Tibial artery (tissue), 4 donors: ENCODE results near the gene OSTN.

Source experiments
- DNase-seq, 2 donors: peaks; one replicate each; pipeline ENCODE4 v3.0.0-alpha.2; 2019
- H3K27ac ChIP-seq, 2 donors: fragments of 200-600 bp; sonication (generic) in 1 of 2; 1 replicate in 1 of 2; 2 replicates in 1 of 2; pipeline ENCODE4 v1.5.1; 2018 to 2019; ENCODE audit warnings: mild to moderate bottlenecking in 1 of 2
- H3K27me3 ChIP-seq, 2 donors: fragments of 200-600 bp; sonication (generic) in 1 of 2; one replicate each; pipeline versions ENCODE4 v1.5.1 to v1.6.0; 2016 to 2019
- H3K36me3 ChIP-seq, 3 donors: fragments of 200-600 bp; sonication (generic) in 2 of 3; one replicate each; pipeline ENCODE4 v1.5.1; 2016 to 2019; ENCODE audit warnings: mild to moderate bottlenecking in 2 of 3
- H3K4me1 ChIP-seq, 4 donors: fragments of 200-600 bp; sonication (generic) in 2 of 4; 1 replicate in 3 of 4; 2 replicates in 1 of 4; pipeline ENCODE4 v1.5.1; 2016 to 2019
- H3K4me3 ChIP-seq, 2 donors: fragments of 200-600 bp; sonication (generic) in 1 of 2; 1 replicate in 1 of 2; 2 replicates in 1 of 2; pipeline ENCODE4 v1.5.1; 2018 to 2019; ENCODE audit warnings: mild to moderate bottlenecking in 2 of 2
- H3K9me3 ChIP-seq, 3 donors: fragments of 200-600 bp; sonication (generic) in 1 of 3; one replicate each; pipeline ENCODE4 v1.5.1; 2016 to 2019
- CTCF ChIP-seq, 2 experiments: fragments of 200-600 bp in 1 of 2; fragments of 450-650 bp in 1 of 2; IDR thresholded peaks; one replicate each; pipeline ENCODE4 v1.5.1; 2017 to 2019; ENCODE audit warnings: antibody characterized with exemption in 2 of 2, mild to moderate bottlenecking in 1 of 2, moderate library complexity in 1 of 2
- intact Hi-C: fragments of 100-400 bp; cut with DNase I; formaldehyde crosslinking; loops from one replicate; pipeline ENCODE4 v1.15.0; 2023; ENCODE audit warnings: low total_unique reads

Gene OSTN

GRCh38 chr3:191198932-191199331, at the start of gene OSTN:
Gene OSTN (plus strand): TSS chr3:191199241. CDS start chr3:191212533, 13,292 bp downstream.
- DNase-seq: no peak
- Histone ChIP-seq H3K9me3 (no peaks in the 10 kb centered on the region), H3K4me3 (no peak within 1 kb of the TSS), H3K36me3 (no peaks in the 10 kb centered on the region), H3K27ac (no peak within 1 kb of the TSS), H3K4me1 (no peaks in the 10 kb centered on the region), H3K27me3 (no peaks in the 10 kb centered on the region)
- intact Hi-C loops: no loop called here
- no peak for TF ChIP-seq CTCF (IDR thresholded peaks at IDR 0.05)

- intact Hi-C loops: no loop called here
- H3K4me3 ChIP-seq: no peak overlapping the region
- no peaks in the 10 kb centered on the region for H3K4me1 ChIP-seq
- no peak overlapping the region for H3K27ac ChIP-seq
- DNase-seq: no peak
- TF ChIP-seq CTCF (IDR thresholded peaks at IDR 0.05): no peak
- H3K9me3 ChIP-seq: peaks cover 0 to 9% (median 6%) of the 10 kb centered on the region in 3 donors
- H3K27me3 ChIP-seq: no peaks in the 10 kb centered on the region
- H3K36me3 ChIP-seq: no peaks in the 10 kb centered on the region
Measured at GRCh38 chr3:191151653-191152052, 47.4 kb upstream of the OSTN start.

GRCh38 chr3:191154827-191155226, 44.2 kb upstream of the OSTN start:
- Histone ChIP-seq H3K27me3 (no peaks in the 10 kb centered on the region), H3K9me3 (peaks cover 0 to 9% (median 6%) of the 10 kb centered on the region in 3 donors), H3K27ac (no peak overlapping the region), H3K4me3 (no peak overlapping the region), H3K4me1 (no peaks in the 10 kb centered on the region), H3K36me3 (no peaks in the 10 kb centered on the region)
- intact Hi-C loops: no loop called here
- no peak for DNase-seq
- TF ChIP-seq CTCF (IDR thresholded peaks at IDR 0.05): no peak

- Histone ChIP-seq H3K36me3 (no peaks in the 10 kb centered on the region), H3K27ac (no peak overlapping the region), H3K4me3 (no peak overlapping the region), H3K27me3 (no peaks in the 10 kb centered on the region), H3K4me1 (no peaks in the 10 kb centered on the region), H3K9me3 (peaks cover 0 to 9% (median 6%) of the 10 kb centered on the region in 3 donors)
- DNase-seq: no peak
- no peak for TF ChIP-seq CTCF (IDR thresholded peaks at IDR 0.05)
- intact Hi-C loops: no loop called here
Measured at GRCh38 chr3:191158247-191158646, 40.8 kb upstream of the OSTN start.

GRCh38 chr3:191158815-191159214, 40.2 kb upstream of the OSTN start:
- intact Hi-C loops: no loop called here
- no peaks in the 10 kb centered on the region for H3K4me1 ChIP-seq

More at GRCh38 chr3:191158815-191159214, 40.2 kb upstream of the OSTN start:
- no peak overlapping the region for H3K27ac ChIP-seq
- no peak overlapping the region for H3K4me3 ChIP-seq
- TF ChIP-seq CTCF (IDR thresholded peaks at IDR 0.05): no peak
- H3K36me3 ChIP-seq: no peaks in the 10 kb centered on the region
- no peak for DNase-seq
- H3K27me3 ChIP-seq: no peaks in the 10 kb centered on the region
- peaks cover 0 to 9% (median 6%) of the 10 kb centered on the region in 3 donors for H3K9me3 ChIP-seq
